Small intestine (tissue), 16 donors: ENCODE measurements around the gene UTS2B. TPM values are rescaled to one million over a fixed set of nuclear protein-coding genes. Genes with fewer than 3 reads are reported as not detected.
A peak's percentile ranks its signal among the peaks of the same experiment; 100 is the strongest.

ENCODE experiments used
- DNase-seq, 2 donors: peaks; one replicate each; pipeline versions ENCODE4 v3.0.0 to v3.0.0-alpha.2; 2013
- FAIRE-seq: peaks from 2 replicates; lab custom pipeline; 2012; peaks lifted over from hg19 to GRCh38; lab: Jason Lieb, UNC
- H3K27ac ChIP-seq, 3 donors: one replicate each; pipeline ENCODE4 v1.5.1; 2013; ENCODE audit warnings: low read length in 2 of 3, mild to moderate bottlenecking in 2 of 3, control low read depth in 1 of 3, inconsistent platforms in 1 of 3, low read depth in 1 of 3, moderate library complexity in 1 of 3
- H3K27me3 ChIP-seq, 3 donors: one replicate each; pipeline ENCODE4 v1.6.1; 2013; ENCODE audit warnings: low read length in 3 of 3, inconsistent platforms in 1 of 3; ENCODE audit not compliant: control insufficient read depth in 3 of 3, insufficient read depth in 3 of 3
- H3K36me3 ChIP-seq, 3 donors: one replicate each; pipeline ENCODE4 v1.6.1; 2013; ENCODE audit warnings: low read length in 3 of 3, inconsistent platforms in 1 of 3, low read depth in 1 of 3, mild to moderate bottlenecking in 1 of 3, moderate library complexity in 1 of 3; ENCODE audit not compliant: control insufficient read depth in 3 of 3, insufficient read depth in 2 of 3
- H3K4me1 ChIP-seq, 3 donors: one replicate each; pipeline ENCODE4 v1.6.1; 2013; ENCODE audit warnings: low read length in 2 of 3, inconsistent platforms in 1 of 3, low read depth in 1 of 3, mild to moderate bottlenecking in 1 of 3, moderate library complexity in 1 of 3; ENCODE audit not compliant: control insufficient read depth in 3 of 3, insufficient read depth in 2 of 3
- H3K4me3 ChIP-seq, 3 donors: one replicate each; pipeline ENCODE4 v1.5.1; 2013; ENCODE audit warnings: low read length in 3 of 3, control low read depth in 1 of 3, inconsistent platforms in 1 of 3, low read depth in 1 of 3, mild to moderate bottlenecking in 1 of 3, moderate library complexity in 1 of 3
- H3K9me3 ChIP-seq, 2 donors: one replicate each; pipeline ENCODE4 v1.6.1; 2013; ENCODE audit warnings: low read depth in 1 of 2, low read length in 1 of 2; ENCODE audit not compliant: control insufficient read depth in 2 of 2, insufficient read depth in 1 of 2
- WGBS, 3 donors: extraction: QIAGEN DNeasy Blood & Tissue Kit; methylation state at CpG; one replicate each; pipeline ENCODE4 v1.1.7; 2013; 5-methylcytosine and 5-hydroxymethylcytosine counted together
- long read RNA-seq, 10 donors: transcript quantifications; one replicate each; lab custom pipeline, GENCODE V29; 2026
- polyA plus RNA-seq, 4 donors: library from polyadenylated mRNA; stranded (reverse) in 3 of 4; unstranded in 1 of 4; fragments of 200-250 nt in 3 of 4; fragments of 120-200 nt in 1 of 4; gene quantifications; one replicate each; pipeline versions ENCODE4 v1.2.1 to v1.2.3, GENCODE V29; 2013
- donor health status: healthy with polysubstance abuse.
- donor health status: control.
- donor health status: control.
- donor health status: Bipolar disorder and iron deficiency.
- donor health status: healthy.

The UTS2B gene
- under 1 TPM in 2 of 4 donors, not detected in 2; 0.09 to 0.22 TPM for polyA plus RNA-seq
- long read RNA-seq, donor 1: 0 reads
- long read RNA-seq, donor 2: 0 reads
- long read RNA-seq, donor 3: 0 reads
- long read RNA-seq, donor 4: 0 reads
- long read RNA-seq, donor 5: 0 reads
- long read RNA-seq, donor 6: 0 reads
- long read RNA-seq, donor 7: 0 reads
- long read RNA-seq, donor 8: 0 reads
- long read RNA-seq, donor 9: 0 reads
- long read RNA-seq, donor 10, partial matches to known transcripts: 61 of 75 reads
- long read RNA-seq, donor 10, other reads (novel, unspliced or antisense): 14 of 75 reads

GRCh38 chr3:191329654-191330529 is at the start of gene UTS2B:
UTS2B (minus strand) TSS chr3:191330526; CDS start chr3:191282189, 48,337 bp downstream.
- WGBS, 3 donors: 1 to 2% (median 2%) methylated on average over 28 to 37 of the region's 37 CpGs
- FAIRE-seq (no peak), DNase-seq (peak; percentile 56 to 63)
- no peaks in the 10 kb centered on the region for H3K9me3 ChIP-seq
- peak within 1 kb of the TSS; percentile 90 to 100 (median 95) for H3K4me3 ChIP-seq
- H3K27ac ChIP-seq: peak within 1 kb of the TSS; percentile 84 to 97 (median 91)
- peaks cover 1 to 10% (median 8%) of the 10 kb centered on the region in 3 donors for H3K4me1 ChIP-seq
- H3K36me3 ChIP-seq: no peaks in the 10 kb centered on the region
- no peaks in the 10 kb centered on the region for H3K27me3 ChIP-seq

DNA sequence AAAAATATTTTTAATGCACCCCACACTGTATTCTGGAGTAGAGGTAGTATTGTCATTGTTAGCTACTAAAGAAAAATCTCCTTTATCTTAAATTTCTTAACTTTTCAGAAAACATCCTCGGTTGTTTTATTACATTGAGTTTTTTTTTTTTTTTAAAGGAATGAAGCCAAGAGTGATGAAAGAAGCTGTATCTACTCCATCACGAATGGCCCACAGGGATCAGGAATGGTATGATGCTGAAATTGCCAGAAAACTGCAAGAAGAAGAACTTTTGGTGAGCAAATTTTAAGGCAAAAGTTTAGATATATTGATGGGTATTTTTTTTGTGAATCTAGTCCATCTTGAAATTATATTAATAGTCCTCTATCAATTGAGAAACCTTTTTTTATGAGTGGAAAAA is 49.7 kb upstream of the UTS2B start:
- Histone ChIP-seq H3K4me3 (no peak overlapping the region), H3K27me3 (no peaks in the 10 kb centered on the region), H3K9me3 (no peaks in the 10 kb centered on the region), H3K4me1 (no peaks in the 10 kb centered on the region), H3K27ac (no peak overlapping the region), H3K36me3 (peaks cover 4 to 17% (median 5%) of the 10 kb centered on the region in 3 donors)
- FAIRE-seq (no peak), DNase-seq (no peak)
- WGBS, 3 donors: 72 to 89% (median 83%) methylated on average over 2 of the region's 2 CpGs

DNA sequence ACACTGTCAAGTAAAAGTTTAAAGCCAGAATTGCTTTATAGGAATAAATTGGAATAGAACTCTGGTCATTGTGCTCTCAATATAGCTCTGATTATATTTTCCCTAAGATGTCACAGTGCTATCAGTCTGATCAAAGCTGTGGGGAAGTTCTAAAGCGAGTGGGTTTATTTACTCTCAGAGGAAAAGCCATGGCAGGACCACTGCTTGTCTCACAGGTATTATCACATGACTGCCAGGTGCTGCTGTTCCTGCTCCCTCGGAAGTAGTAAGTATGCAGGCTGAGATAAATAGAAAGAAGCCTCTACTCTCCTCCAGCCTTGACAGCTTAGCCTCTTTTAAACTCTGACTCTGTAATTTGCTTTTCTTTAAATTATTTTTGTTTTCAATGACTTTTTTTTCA is 49.1 kb upstream of the UTS2B start:
- DNase-seq (peak in 1 of 2 donors; percentile 8), FAIRE-seq (no peak)
- Histone ChIP-seq H3K9me3 (no peaks in the 10 kb centered on the region), H3K27ac (no peak overlapping the region), H3K36me3 (peaks cover 4 to 17% (median 6%) of the 10 kb centered on the region in 3 donors), H3K4me1 (no peaks in the 10 kb centered on the region), H3K4me3 (no peak overlapping the region), H3K27me3 (no peaks in the 10 kb centered on the region)
- WGBS, 3 donors: 65 to 84% (median 79%) methylated on average over 2 of the region's 2 CpGs

DNA sequence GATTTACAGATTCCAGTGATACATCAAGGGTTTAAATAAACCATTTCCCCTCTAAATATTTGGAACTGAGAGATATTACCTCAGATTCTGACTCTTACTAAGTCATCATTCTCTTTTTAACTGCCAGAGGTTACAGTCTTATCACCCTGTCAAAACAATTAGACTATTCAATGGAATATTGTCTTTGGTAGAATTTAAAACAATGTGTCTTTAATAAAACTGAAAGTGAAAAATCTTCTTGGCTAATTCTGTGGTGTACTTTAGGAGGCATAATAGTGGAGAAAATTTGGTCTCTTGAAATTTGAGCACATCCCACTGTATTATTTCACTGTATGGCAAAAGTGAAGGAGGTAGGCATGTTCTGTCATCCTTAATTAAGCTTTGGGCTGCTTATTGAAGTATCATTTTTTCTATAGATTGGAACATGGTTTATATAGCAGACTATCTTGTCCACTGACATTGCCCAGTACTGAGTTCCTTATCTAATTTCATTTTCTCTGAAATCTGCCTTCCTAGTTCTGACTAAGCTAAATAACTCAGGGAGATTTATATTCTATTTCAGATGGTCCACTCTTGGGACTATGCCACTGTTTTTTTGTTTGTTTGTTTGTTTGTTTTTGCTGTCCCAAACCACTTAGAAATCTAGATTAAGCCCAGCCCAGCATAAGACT is 48.0 kb upstream of the UTS2B start:
- no peaks in the 10 kb centered on the region for H3K4me1 ChIP-seq
- H3K9me3 ChIP-seq: no peaks in the 10 kb centered on the region
- H3K27me3 ChIP-seq: no peaks in the 10 kb centered on the region
- H3K4me3 ChIP-seq: no peak overlapping the region
- no peak for DNase-seq
- peaks cover 4 to 17% (median 6%) of the 10 kb centered on the region in 3 donors for H3K36me3 ChIP-seq
- H3K27ac ChIP-seq: no peak overlapping the region
- no peak for FAIRE-seq

GRCh38 chr3:191376516-191377141 is 46.3 kb upstream of the UTS2B start:
- Histone ChIP-seq H3K9me3 (no peaks in the 10 kb centered on the region), H3K4me1 (no peaks in the 10 kb centered on the region), H3K36me3 (peaks cover 3 to 6% (median 6%) of the 10 kb centered on the region in 3 donors), H3K27ac (no peak overlapping the region), H3K27me3 (no peaks in the 10 kb centered on the region), H3K4me3 (no peak overlapping the region)
- 66 to 86% (median 84%) methylated on average over 7 of the region's 7 CpGs for WGBS, 3 donors
- DNase-seq (no peak), FAIRE-seq (no peak)

- 79 to 91% (median 82%) methylated on average over 4 of the region's 4 CpGs for WGBS, 3 donors
- Histone ChIP-seq H3K4me1 (no peaks in the 10 kb centered on the region), H3K27me3 (no peaks in the 10 kb centered on the region), H3K36me3 (peaks cover 0 to 11% (median 9%) of the 10 kb centered on the region in 3 donors), H3K4me3 (no peak overlapping the region), H3K9me3 (no peaks in the 10 kb centered on the region), H3K27ac (no peak overlapping the region)
- DNase-seq (no peak), FAIRE-seq (no peak)
Observed at GRCh38 chr3:191373327-191373726, 43.0 kb upstream of the UTS2B start.

- H3K4me1 ChIP-seq: no peaks in the 10 kb centered on the region
- no peak overlapping the region for H3K4me3 ChIP-seq
- H3K27ac ChIP-seq: no peak overlapping the region
- no peaks in the 10 kb centered on the region for H3K9me3 ChIP-seq
- 82 to 92% (median 90%) methylated on average over 2 of the region's 2 CpGs for WGBS, 3 donors
- H3K27me3 ChIP-seq: no peaks in the 10 kb centered on the region
- FAIRE-seq: no peak
- peaks cover 0 to 11% (median 9%) of the 10 kb centered on the region in 3 donors for H3K36me3 ChIP-seq
- no peak for DNase-seq
Observed at GRCh38 chr3:191372122-191372521, 41.8 kb upstream of the UTS2B start.

DNA sequence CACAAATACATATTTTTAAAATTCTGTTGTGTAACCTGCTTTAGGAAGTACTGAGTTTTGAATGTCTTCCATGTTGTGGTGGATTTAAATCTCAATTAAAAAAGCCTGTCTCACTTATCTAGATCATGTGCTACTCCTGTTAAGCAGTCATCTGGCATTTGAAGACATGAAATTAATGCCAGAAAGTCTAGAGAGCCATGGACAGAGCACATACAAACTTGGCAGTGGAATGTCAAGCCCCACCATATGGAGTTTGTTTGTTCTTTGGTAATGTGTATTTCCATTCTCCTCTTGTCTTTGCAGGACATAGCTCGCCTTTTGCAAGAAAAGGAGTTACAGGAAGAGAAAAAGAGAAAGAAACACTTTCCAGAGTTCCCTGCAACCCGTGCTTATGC is 39.3 kb upstream of the UTS2B start:
- no peaks in the 10 kb centered on the region for H3K9me3 ChIP-seq
- no peak overlapping the region for H3K27ac ChIP-seq
- H3K4me1 ChIP-seq: no peaks in the 10 kb centered on the region
- no peaks in the 10 kb centered on the region for H3K27me3 ChIP-seq
- FAIRE-seq (no peak), DNase-seq (no peak)
- no peak overlapping the region for H3K4me3 ChIP-seq
- peaks cover 0 to 14% (median 3%) of the 10 kb centered on the region in 3 donors for H3K36me3 ChIP-seq
- 79 to 90% (median 88%) methylated on average over 2 of the region's 2 CpGs for WGBS, 3 donors
